HepG2 (cell line): ENCODE measurements around the gene CPVL. TPM values are rescaled to one million over a fixed set of nuclear protein-coding genes. Genes with fewer than 3 reads are reported as not detected.

Experiments used
- ASH2L ChIP-seq: fragments of 300-600, 200-600 bp; sonication (generic); IDR thresholded peaks from 2 replicates; pipeline ENCODE4 v1.7.0; 2017; ENCODE audit warnings: low read depth, mild to moderate bottlenecking, moderate library complexity, mixed read lengths, low read length; ENCODE audit not compliant: insufficient read length
- ELF3 ChIP-seq: IDR thresholded peaks from 2 replicates; pipeline ENCODE4 v1.6.1; 2016; ENCODE audit warnings: missing genetic modification reagents, missing compliant biosample characterization
- JUNB ChIP-seq: sonication (generic); formaldehyde crosslinking; IDR thresholded peaks from 2 replicates; pipeline ENCODE4 v1.8.0; 2022; ENCODE audit warnings: missing genetic modification reagents, mild to moderate bottlenecking, borderline replicate concordance
- KDM5B ChIP-seq: sonication (generic); formaldehyde crosslinking; IDR thresholded peaks from 2 replicates; pipeline ENCODE4 v1.4.0; 2020; ENCODE audit warnings: missing genetic modification reagents, mild to moderate bottlenecking, borderline replicate concordance
- RARG ChIP-seq: sonication (generic); formaldehyde crosslinking; IDR thresholded peaks from 2 replicates; pipeline ENCODE4 v1.4.0; 2020; ENCODE audit warnings: low read depth, mild to moderate bottlenecking, missing genetic modification reagents
- RBM22 ChIP-seq: fragments of 200-400 bp; formaldehyde crosslinking; optimal IDR thresholded peaks from 2 replicates; pipeline ENCODE3; 2017; ENCODE audit warnings: mild to moderate bottlenecking, low read length, moderate library complexity
- ZFAT ChIP-seq: sonication (generic); formaldehyde crosslinking; conservative IDR thresholded peaks from 2 replicates; pipeline ENCODE4 v1.8.1; 2023; ENCODE audit warnings: missing genetic modification reagents, inconsistent platforms
- ZFP37 ChIP-seq: sonication (generic); formaldehyde crosslinking; IDR thresholded peaks from 2 replicates; pipeline ENCODE4 v1.4.0; 2020; ENCODE audit warnings: missing genetic modification reagents, borderline replicate concordance
- ZNF749 ChIP-seq: sonication (generic); formaldehyde crosslinking; IDR thresholded peaks from 2 replicates; pipeline ENCODE4 v1.8.0; 2022; ENCODE audit warnings: mild to moderate bottlenecking, missing genetic modification reagents, moderate library complexity, borderline replicate concordance
- ZNF816 ChIP-seq: sonication (generic); formaldehyde crosslinking; IDR thresholded peaks from 2 replicates; pipeline ENCODE4 v1.8.0; 2022; ENCODE audit warnings: missing genetic modification reagents, mild to moderate bottlenecking, borderline replicate concordance
- ZNF883 ChIP-seq: sonication (generic); formaldehyde crosslinking; IDR thresholded peaks from 2 replicates; pipeline ENCODE4 v1.5.1; 2020; ENCODE audit warnings: mild to moderate bottlenecking, missing genetic modification reagents; ENCODE audit errors: not compliant biosample characterization
- polyA plus RNA-seq, 8 experiments: library from polyadenylated mRNA; depleted of rRNA in 3 of 8; stranded (reverse) in 7 of 8; unstranded in 1 of 8; fragments of >200 nt; fragmentation: Illumina TruSeq in 4 of 8; extraction: Trizol in 4 of 8; gene quantifications; 2 replicates each; pipeline versions ENCODE4 v1.2.1 to v1.2.3, GENCODE V29; 2011 to 2016; ENCODE audit warnings: low read depth in 4 of 8, missing spikeins in 1 of 8, mixed read lengths in 1 of 8; ENCODE audit not compliant: insufficient read depth in 1 of 8
- total RNA-seq, 5 experiments: library from RNA; depleted of rRNA; stranded (reverse); fragments of >200 nt; fragmentation: Illumina TruSeq; extraction: Trizol; gene quantifications; 2 replicates each; pipeline ENCODE4 v1.2.3, GENCODE V29; 2016; ENCODE audit warnings: low read depth in 1 of 5
- TF ChIP-seq, protein P1 (sequence below): sonication (generic); formaldehyde crosslinking; IDR thresholded peaks from 2 replicates; pipeline ENCODE4 v1.5.1; 2020; ENCODE audit warnings: mild to moderate bottlenecking, missing genetic modification reagents, moderate library complexity
- TF ChIP-seq, protein P2 (sequence below): sonication (generic); formaldehyde crosslinking; IDR thresholded peaks from 2 replicates; pipeline ENCODE4 v1.4.0; 2020; ENCODE audit warnings: mild to moderate bottlenecking, missing genetic modification reagents
- TF ChIP-seq, protein P3 (sequence below): sonication (generic); formaldehyde crosslinking; IDR thresholded peaks from 2 replicates; pipeline ENCODE4; 2020; ENCODE audit warnings: missing genetic modification reagents, mild to moderate bottlenecking, borderline replicate concordance
- TF ChIP-seq, protein P4 (sequence below): fragments of 450-650 bp; IDR thresholded peaks from 2 replicates; pipeline ENCODE4 v1.6.1; 2017
- TF ChIP-seq, protein P5 (sequence below): IDR thresholded peaks from 2 replicates; pipeline ENCODE4 v1.6.1; 2016; ENCODE audit warnings: missing compliant biosample characterization, missing genetic modification reagents, borderline replicate concordance

CPVL gene
- total and polyA plus RNA-seq, 2 of the 13 experiments (the other 11 are each of a cell fraction or from before 2014, with no cell fraction given) = 59.2 to 294 TPM

DNA sequence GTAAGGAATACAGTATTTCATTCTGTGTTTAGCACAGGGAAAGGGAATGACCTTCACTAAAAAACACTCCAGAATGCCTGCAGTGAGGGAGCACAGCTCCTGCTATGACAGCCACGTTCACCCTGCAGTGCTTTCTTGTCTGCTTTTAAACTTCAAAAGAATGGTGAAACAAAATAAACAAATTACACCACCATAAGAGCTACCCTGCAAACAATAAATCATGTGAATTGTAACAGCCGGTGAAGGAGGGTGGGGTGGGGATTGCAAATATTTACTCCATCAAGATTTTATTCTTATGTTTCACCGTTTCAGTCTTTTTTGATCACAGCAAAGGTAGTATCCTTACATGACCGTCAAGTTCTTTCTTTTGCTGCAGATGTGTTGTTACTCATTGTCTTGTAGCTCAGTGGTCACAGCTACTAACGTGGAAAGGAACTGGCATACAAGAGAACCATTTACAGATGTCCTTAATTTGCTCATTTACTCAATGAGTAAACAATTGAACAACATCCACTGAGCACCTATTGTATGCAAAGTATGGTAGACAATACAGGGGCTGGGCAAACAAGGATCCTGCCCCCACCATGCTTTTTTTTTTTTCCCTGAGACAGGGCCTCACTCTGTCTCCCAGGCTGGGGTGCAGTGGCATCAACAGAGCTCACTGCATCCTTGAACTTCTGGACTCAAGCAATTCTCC, 44.2 kb upstream of the CPVL start (continued):
- TF ChIP-seq, protein P1, sequence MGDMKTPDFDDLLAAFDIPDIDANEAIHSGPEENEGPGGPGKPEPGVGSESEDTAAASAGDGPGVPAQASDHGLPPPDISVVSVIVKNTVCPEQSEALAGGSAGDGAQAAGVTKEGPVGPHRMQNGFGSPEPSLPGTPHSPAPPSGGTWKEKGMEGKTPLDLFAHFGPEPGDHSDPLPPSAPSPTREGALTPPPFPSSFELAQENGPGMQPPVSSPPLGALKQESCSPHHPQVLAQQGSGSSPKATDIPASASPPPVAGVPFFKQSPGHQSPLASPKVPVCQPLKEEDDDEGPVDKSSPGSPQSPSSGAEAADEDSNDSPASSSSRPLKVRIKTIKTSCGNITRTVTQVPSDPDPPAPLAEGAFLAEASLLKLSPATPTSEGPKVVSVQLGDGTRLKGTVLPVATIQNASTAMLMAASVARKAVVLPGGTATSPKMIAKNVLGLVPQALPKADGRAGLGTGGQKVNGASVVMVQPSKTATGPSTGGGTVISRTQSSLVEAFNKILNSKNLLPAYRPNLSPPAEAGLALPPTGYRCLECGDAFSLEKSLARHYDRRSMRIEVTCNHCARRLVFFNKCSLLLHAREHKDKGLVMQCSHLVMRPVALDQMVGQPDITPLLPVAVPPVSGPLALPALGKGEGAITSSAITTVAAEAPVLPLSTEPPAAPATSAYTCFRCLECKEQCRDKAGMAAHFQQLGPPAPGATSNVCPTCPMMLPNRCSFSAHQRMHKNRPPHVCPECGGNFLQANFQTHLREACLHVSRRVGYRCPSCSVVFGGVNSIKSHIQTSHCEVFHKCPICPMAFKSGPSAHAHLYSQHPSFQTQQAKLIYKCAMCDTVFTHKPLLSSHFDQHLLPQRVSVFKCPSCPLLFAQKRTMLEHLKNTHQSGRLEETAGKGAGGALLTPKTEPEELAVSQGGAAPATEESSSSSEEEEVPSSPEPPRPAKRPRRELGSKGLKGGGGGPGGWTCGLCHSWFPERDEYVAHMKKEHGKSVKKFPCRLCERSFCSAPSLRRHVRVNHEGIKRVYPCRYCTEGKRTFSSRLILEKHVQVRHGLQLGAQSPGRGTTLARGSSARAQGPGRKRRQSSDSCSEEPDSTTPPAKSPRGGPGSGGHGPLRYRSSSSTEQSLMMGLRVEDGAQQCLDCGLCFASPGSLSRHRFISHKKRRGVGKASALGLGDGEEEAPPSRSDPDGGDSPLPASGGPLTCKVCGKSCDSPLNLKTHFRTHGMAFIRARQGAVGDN = no peak
- TF ChIP-seq ELF3 (CRISPR knock-in tag) = peak; percentile 85
- no peak for TF ChIP-seq ZFP37 (CRISPR knock-in tag)
- TF ChIP-seq ASH2L = no peak
- TF ChIP-seq, protein P2, sequence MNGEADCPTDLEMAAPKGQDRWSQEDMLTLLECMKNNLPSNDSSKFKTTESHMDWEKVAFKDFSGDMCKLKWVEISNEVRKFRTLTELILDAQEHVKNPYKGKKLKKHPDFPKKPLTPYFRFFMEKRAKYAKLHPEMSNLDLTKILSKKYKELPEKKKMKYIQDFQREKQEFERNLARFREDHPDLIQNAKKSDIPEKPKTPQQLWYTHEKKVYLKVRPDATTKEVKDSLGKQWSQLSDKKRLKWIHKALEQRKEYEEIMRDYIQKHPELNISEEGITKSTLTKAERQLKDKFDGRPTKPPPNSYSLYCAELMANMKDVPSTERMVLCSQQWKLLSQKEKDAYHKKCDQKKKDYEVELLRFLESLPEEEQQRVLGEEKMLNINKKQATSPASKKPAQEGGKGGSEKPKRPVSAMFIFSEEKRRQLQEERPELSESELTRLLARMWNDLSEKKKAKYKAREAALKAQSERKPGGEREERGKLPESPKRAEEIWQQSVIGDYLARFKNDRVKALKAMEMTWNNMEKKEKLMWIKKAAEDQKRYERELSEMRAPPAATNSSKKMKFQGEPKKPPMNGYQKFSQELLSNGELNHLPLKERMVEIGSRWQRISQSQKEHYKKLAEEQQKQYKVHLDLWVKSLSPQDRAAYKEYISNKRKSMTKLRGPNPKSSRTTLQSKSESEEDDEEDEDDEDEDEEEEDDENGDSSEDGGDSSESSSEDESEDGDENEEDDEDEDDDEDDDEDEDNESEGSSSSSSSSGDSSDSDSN = 0 out of 2 replicates have a peak, but pooled peaks have one; percentile 20
- TF ChIP-seq, protein P3, sequence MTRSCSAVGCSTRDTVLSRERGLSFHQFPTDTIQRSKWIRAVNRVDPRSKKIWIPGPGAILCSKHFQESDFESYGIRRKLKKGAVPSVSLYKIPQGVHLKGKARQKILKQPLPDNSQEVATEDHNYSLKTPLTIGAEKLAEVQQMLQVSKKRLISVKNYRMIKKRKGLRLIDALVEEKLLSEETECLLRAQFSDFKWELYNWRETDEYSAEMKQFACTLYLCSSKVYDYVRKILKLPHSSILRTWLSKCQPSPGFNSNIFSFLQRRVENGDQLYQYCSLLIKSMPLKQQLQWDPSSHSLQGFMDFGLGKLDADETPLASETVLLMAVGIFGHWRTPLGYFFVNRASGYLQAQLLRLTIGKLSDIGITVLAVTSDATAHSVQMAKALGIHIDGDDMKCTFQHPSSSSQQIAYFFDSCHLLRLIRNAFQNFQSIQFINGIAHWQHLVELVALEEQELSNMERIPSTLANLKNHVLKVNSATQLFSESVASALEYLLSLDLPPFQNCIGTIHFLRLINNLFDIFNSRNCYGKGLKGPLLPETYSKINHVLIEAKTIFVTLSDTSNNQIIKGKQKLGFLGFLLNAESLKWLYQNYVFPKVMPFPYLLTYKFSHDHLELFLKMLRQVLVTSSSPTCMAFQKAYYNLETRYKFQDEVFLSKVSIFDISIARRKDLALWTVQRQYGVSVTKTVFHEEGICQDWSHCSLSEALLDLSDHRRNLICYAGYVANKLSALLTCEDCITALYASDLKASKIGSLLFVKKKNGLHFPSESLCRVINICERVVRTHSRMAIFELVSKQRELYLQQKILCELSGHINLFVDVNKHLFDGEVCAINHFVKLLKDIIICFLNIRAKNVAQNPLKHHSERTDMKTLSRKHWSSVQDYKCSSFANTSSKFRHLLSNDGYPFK (CRISPR knock-in tag) = no peak
- no peak for TF ChIP-seq ZNF883
- no peak for TF ChIP-seq ZNF749 (CRISPR knock-in tag)
- no peak for TF ChIP-seq RBM22
- TF ChIP-seq ZNF816 = 0 out of 2 replicates have a peak, but pooled peaks have one; percentile 48
- TF ChIP-seq, protein P4, sequence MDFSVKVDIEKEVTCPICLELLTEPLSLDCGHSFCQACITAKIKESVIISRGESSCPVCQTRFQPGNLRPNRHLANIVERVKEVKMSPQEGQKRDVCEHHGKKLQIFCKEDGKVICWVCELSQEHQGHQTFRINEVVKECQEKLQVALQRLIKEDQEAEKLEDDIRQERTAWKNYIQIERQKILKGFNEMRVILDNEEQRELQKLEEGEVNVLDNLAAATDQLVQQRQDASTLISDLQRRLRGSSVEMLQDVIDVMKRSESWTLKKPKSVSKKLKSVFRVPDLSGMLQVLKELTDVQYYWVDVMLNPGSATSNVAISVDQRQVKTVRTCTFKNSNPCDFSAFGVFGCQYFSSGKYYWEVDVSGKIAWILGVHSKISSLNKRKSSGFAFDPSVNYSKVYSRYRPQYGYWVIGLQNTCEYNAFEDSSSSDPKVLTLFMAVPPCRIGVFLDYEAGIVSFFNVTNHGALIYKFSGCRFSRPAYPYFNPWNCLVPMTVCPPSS = no peak
- no peak for TF ChIP-seq KDM5B (CRISPR knock-in tag)
- no peak for TF ChIP-seq RARG
- TF ChIP-seq, protein P5, sequence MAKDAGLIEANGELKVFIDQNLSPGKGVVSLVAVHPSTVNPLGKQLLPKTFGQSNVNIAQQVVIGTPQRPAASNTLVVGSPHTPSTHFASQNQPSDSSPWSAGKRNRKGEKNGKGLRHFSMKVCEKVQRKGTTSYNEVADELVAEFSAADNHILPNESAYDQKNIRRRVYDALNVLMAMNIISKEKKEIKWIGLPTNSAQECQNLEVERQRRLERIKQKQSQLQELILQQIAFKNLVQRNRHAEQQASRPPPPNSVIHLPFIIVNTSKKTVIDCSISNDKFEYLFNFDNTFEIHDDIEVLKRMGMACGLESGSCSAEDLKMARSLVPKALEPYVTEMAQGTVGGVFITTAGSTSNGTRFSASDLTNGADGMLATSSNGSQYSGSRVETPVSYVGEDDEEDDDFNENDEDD (CRISPR knock-in tag) = peak; percentile 13; the same call in 1 of the 2 replicates
- no peak for TF ChIP-seq ZFAT (CRISPR knock-in tag)
- peak; percentile 21; the same call in 1 of the 2 replicates for TF ChIP-seq JUNB (CRISPR knock-in tag)
